Measurements from ENCODE around the gene AFAP1L2. TPM values are rescaled to one million over a fixed set of nuclear protein-coding genes. Genes with fewer than 3 reads are reported as not detected.

The AFAP1L2 gene, protein sequence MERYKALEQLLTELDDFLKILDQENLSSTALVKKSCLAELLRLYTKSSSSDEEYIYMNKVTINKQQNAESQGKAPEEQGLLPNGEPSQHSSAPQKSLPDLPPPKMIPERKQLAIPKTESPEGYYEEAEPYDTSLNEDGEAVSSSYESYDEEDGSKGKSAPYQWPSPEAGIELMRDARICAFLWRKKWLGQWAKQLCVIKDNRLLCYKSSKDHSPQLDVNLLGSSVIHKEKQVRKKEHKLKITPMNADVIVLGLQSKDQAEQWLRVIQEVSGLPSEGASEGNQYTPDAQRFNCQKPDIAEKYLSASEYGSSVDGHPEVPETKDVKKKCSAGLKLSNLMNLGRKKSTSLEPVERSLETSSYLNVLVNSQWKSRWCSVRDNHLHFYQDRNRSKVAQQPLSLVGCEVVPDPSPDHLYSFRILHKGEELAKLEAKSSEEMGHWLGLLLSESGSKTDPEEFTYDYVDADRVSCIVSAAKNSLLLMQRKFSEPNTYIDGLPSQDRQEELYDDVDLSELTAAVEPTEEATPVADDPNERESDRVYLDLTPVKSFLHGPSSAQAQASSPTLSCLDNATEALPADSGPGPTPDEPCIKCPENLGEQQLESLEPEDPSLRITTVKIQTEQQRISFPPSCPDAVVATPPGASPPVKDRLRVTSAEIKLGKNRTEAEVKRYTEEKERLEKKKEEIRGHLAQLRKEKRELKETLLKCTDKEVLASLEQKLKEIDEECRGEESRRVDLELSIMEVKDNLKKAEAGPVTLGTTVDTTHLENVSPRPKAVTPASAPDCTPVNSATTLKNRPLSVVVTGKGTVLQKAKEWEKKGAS
- 6.3 TPM for total RNA-seq

DNA sequence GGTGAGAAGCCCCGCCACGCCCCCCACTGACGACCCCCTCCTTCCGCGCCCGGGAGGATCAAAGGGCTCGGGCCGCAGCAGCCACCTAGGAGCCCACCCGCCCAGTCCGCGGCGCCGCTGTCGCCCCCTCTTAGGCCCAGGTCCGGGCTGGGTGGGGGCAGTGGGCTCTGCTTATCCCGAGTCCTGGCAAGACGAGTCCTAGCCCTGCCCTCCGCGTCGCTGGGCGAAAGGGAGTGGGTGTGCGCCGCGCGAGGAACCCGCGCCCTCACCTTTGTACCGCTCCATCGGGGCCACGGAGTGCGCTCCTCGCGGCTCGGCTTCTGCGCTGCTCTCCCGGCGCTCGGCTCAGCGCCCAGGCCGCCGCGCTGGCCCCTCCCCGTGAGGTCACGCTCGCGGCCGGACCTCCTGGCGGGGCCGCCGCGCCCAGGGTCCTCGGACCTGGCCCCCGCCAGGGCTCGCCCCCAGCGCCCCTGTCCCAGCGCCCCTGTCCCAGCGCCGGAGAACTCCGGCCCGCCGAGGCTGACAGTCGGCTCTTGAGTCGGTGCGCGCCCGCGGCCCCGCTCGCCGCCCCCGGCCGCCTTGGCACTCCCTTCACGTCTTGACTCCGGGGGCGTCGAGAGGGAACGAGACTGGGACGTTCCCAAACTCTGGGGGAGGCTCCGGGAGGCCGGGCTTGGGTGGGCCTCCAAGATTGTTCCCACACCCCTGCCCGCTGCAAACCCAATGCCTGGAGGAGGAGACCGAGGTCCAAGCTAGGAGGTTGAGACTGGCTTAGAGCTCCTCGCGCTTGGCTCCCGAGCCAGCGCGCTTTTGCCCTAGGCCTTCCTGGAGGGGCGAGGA is at the start of gene AFAP1L2:
Gene AFAP1L2, minus strand, starts transcription at position 332 of the 840 bp plus-strand sequence. Its CDS starts 47 bp downstream, at position 285.
- no peak for DNase-seq (ENCODE audit: low spot score)

DNA sequence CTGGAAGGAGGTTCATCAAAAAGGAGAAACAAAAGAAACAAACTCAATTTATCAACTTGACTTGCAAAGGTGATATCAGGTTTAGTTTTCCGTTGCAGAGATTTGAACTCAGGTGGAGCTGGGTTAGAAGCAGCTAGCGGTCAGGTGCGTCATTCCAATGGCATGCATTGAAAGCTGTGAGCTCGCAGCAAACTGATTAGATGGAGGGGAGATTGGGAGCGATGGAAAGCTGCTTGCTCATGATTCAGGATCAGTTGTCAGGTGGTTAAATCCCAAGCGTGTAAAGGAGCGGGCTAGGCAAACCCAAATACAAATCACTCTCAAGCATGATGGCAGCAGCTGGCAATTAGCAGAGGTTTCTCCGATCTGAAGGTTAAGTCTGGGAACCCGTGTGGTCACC is 49.3 kb upstream of the AFAP1L2 start:
- no peak for DNase-seq (ENCODE audit: low spot score)

DNA sequence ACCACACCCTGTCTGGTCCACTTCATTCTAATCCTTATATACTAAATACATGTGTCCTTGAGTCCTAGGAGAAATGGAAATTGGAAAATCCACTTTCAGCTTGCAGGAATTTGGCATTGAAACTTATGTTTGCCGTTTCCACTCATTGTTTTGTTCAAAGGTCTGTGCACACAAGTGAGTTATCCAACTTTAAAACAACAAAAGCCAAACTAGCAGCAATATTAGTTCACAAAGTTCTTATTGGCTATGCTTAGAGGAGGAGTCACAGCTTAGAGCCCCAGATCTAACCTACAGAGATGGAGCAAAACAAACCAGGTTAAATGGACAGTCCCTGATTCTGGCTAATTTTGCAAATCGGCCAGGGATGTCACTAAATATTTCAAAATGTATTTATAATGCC is 44.6 kb upstream of the AFAP1L2 start:
- DNase-seq (ENCODE audit: low spot score), result no peak

DNA sequence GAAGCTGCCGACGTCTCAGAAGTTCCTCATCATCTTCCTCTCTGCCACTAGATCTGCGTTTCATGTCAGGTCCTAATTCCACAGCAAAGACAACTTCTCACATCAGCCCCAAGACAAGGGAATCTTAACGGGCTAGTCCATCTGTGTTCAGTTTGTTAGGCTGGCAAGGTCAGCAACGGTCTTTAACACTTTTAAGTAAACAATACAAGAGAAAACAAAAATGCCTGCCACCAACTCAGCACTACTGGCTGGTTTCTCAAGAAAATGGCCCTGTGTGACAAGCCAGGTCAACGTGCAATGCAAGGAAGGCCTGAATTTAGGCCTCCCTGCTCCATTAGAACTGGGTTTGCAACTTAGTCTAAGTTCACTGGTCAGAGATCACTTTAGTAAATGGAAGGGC is 41.0 kb upstream of the AFAP1L2 start:
- DNase-seq (ENCODE audit: low spot score), result no peak

DNA sequence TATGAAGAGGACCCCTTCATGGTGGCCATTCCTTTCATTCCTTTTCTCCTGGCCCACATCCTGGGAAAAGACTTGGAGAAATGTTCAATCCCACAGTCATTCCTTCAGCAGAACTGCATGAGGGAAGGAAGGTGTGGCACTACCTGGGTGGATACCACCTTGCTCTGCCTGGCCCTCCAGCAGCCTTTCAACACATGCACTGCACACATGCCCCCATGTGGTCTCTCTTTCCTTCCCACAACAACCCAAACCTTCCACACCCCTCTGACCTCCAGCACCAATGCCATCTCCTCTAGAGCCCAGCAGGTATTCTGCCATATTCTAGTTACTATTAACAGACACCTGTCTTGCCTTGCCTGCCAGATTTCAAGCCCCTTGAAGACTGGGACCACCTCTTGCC is 40.5 kb upstream of the AFAP1L2 start:
- DNase-seq (ENCODE audit: low spot score), result no peak

DNA sequence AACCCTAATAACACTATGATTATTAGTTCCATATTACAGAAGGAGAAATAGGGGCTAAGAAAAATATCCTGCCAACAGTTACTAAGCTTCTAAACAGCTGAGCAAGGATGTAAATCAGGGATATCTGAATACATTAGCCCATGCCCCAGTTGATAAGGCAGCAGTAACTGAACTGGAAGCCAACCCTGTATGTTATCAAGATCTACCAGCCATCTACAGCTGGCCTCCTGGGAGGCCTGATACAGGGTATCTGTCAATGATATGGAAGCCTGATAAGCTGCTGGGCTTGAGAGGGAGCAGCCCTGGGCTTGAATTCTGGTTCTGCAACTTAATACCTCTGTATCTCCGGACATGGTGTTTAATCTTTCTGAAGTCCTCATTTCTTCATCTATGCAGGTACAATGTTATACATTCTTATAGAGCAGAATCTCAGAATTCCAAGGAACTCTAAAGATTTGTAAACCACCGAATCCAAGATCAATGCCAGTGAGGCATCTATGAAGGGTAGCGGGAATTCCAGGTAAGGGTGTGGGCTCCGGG is 37.9 kb upstream of the AFAP1L2 start:
- no peak for DNase-seq (ENCODE audit: low spot score)

DNA sequence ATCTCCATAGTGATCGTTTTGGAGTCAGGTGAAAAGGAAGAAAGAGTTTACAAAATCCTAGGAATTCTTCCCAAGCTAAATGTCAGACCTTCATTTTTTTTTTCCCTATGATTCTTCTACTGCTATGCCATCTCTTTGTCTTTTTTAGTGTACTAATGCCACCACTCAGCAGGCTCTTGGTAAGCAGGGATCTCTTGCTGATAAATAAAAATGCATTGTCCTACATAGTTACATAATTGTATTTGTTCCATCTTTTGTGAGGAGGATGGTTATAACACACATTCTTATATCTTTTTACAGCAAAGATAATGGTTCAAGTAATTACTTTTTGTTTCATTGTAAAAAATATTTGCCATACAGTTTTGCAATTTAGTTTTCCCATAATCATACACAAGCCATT is 36.8 kb upstream of the AFAP1L2 start:
- no peak for DNase-seq (ENCODE audit: low spot score)

DNA sequence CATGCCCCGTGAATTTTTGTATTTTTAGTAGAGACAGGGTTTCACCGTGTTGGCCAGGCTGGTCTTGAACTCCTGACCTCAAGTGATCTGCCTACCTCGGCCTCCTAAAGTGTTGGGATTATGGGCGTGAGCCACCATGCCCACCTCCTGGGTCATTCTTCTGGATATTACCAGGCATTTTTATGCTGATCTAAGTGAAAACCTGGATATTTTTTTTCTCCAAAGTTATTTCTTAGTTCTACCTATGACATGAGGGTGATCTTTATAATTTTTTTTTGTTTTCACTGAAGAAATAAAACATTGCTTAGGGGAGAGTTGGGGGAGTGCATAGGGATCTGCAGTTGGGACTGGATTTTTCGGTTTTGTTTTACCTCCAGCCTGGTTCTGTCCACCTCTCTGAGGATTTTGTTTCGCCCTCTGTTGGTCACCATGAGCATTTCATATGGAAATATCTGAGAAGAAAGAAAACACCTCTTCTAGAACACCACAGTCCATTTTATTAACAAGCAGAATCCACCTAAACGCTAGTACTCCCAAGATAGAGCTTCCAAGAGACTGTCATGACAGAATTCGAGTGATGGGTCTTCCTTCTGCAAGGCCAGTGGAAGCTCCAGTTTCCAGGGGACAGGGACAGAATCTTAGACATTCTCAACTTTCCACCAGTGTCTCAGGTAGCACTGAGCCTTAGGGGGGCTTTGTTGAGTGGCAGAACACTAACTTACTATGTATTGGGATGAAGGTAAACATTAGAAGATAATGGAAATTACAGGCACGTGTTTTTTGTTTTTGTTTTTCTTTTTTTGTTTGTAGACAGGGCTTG is 33.4 kb upstream of the AFAP1L2 start:
- no peak for DNase-seq (ENCODE audit: low spot score)

DNA sequence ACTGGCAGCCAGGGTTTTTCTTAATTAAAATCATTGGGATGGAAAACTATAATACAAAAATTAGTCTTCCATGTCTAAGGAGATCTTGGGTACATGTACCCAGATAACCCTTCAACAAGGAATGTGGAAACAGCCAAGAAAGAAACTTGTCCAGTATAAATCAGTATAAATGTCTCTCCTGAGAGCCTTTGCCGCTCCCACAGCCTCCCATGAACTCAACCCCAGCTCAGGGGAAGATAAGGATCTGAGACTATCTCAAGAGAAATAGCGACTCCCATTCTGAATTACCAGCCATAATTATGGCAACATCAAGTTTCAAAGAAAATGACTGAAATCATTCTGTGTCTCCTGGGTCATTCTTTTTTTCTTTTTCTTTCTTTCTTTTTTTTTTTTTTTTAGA is 32.6 kb upstream of the AFAP1L2 start:
- no peak for DNase-seq (ENCODE audit: low spot score)

DNA sequence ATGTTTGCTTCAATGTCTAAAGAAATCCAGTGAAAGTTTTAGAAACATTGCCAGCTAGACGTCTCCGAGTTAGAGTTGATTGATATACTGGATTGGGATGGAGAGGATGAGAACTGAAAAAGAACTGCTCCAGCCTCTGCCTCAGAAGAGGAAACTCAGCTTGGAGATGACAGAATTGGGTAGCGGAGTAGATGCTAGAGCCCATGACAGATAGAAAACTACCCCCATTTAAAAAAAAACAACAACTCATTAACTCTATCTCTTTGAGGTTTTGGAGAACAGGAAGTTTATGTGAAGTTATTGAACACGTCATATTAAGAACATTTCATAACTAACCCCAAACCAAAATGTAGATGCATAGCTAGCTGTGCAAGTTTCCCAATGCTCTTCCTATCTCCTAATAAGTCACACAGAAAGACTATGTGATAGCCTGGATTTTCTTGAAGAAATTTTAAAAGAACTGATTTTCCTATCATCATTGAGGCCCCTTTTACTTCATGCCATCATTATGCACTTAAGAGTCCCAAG is 28.3 kb upstream of the AFAP1L2 start:
- DNase-seq (ENCODE audit: low spot score), result no peak

DNA sequence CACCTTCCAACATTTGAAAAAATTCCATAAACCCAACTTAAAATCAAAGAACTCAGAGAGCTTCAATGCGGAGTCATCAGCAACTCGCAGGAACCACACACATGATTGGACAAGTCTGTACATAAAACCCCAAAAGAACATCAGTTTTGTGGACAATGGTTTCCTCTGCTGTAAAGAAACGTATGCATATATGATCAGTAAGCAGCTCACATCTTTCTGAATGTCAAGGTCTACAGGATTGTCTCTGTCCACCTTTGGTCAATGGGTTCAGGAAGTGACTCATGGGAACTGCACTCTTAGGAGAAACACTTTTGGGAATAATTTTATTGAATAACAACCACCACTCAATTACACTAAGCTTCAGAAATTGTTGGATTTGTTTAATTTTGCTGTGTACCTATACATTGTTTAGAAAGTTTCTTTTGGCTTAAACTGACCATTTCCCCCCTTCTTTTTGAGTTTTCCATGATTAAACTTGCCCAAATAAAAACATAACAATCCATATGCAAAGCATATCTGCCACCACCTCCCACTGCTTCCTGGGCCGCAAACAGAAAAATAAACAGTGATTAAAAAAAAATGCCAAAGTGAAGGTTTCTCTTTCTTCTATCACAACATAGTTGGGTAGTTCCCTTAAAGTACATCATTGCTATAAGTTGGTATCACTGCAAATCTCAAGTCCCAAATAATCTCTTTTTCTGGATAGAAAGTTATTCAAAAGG is 27.3 kb upstream of the AFAP1L2 start:
- DNase-seq (ENCODE audit: low spot score), result no peak

DNA sequence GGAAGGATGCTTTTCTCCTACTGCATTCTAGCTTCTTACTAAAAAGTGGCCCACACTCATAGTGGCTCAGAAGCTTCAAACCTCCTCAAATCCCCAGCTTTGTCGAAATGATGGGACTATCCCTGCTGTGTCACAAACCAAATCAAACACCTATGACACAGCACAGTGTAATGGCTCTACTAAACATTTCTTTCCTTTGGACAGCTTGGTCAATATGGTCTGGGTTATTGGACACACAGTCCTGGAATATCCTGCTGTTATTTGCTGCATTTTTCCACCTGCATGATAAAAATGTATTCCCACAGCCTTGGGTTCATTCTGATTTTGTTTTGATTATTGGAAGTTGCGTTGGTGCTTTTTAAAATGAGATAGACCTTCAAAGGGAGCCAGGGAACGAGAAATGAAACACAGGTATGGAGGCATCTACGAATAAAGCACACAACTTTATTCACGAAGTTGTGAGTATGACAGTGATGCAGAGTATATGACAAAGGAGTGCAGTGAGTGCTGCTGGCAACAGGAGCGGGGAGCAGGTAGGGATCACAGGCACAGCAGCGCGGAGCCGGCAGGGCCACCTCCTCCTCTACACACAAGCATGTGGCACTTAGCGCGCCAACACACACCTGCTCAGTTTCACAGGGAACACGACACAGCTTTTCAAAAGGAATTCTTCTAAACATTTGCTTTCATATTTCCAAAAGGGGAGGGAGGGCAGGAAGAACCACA is 26.5 kb upstream of the AFAP1L2 start:
- no peak for DNase-seq (ENCODE audit: low spot score)

DNA sequence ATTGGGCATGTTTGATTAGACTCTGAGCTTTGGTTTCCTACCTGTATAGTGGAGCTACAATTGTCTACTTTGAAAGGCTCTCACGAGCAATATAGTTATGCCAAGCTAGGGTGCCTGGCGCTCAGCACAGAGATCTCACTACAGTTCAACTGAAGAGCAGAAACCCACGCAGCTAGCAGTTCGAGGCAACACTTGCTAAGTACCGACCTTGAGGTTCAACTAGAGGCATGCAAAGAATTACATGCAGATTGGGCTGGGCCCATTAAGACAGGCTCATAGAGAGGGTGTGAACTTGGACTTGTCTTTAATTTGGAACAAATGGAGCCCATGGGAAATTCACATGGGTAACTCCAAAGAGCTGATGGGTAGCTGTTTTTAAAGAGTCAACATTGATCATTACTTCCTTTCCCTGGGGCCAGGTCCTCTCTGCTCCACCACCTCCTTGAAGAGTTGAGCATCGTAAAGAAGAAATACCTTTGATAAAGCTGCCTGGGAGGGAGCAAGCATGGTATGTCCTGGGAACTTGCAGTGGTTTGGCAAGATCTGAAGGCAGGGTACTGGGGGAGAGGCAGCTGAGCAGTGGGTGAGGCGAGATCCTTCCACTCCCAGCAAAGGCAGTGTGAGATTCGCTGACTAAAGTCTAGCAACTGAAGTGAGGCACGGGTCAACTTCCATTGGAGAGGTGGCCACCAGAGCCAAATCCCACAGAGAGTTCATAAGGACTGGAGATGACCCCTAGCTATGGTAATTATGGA is 25.5 kb upstream of the AFAP1L2 start:
- no peak for DNase-seq (ENCODE audit: low spot score)

DNA sequence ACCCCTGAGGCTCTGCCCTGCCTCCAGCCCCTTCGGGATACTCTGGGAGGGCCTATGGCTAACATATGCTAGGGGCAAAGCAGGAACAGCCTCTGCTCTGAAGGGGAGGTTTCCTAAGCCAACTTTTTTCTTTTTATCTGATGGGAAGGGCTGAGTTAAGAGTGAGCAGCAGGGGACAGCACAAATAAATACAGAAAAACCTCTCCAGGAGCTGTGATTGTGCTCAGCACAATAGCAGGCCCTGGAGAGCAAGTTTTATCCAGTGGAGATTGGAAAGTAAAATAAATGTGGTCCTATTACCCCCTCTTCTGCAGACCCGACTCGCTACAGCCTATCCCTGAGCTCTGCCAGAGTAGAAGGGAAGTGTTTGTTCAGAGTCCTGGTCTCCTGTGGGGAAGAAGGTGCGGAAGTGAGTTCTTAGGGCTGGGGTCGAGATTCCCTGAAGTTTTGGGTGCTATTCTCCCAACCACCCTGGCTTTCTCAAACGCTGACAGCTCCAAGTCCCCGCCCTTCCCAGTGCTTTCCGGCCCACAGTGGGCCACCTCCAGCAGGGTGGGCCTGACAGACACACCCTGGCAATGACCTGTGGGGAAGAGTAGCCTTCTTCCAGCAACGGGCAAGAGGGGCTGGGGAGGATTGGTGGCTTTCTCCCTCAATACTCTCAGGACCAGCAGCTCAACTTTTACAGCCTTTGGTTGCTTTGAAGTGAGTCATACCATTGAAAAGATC is 23.0 kb upstream of the AFAP1L2 start:
- DNase-seq (ENCODE audit: low spot score), result no peak

DNA sequence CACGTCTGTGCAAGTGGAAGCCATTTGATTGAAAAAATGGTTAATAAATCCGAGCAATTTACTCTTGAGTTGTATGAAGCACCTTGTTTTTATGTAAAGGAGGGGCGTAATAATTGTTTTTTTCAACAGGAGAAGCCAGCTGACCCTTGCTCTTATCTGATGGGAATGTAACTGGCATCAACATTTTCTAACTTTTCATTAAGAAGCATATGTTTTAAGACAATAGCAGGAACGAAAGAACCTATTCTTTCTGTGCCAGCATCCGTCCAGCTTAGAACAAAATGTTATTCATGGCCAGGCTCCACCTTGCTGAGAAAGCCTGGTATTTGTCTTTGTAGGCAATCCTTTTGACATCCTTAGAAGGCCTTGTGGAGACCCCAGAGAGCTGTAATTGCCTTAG is 22.2 kb upstream of the AFAP1L2 start:
- no peak for DNase-seq (ENCODE audit: low spot score)

DNA sequence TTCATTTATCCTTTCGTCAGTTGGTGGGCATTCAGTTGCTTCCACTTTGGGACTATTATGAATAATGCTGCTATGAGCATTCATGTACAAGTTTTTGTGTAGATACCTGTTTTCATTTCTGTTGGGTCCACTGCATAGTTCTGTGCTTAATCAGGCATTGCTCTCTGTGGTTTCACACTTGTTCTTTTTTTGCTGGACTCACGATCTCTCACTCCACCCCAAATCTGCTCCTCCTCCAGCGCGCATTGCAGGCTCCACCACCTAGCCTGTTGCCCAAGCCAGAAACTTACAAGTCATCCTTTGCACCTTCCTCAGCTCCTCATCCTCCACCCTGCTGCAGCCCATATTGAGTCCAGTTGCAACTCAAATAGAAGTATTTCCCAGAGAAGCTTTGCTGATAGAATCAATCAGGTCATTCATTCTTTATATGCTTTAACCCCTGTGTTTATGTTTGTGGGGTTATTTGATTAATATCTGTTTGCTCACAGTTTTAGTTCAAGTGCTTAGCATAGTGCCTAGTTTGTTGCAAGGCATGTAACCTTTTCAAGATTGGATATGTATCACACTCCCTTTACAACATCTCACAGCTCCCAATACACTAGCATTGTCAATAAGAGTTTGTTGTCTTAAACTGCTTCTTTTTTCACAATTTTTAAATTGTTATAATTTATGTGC is 16.6 kb upstream of the AFAP1L2 start:
- DNase-seq (ENCODE audit: low spot score), result no peak

DNA sequence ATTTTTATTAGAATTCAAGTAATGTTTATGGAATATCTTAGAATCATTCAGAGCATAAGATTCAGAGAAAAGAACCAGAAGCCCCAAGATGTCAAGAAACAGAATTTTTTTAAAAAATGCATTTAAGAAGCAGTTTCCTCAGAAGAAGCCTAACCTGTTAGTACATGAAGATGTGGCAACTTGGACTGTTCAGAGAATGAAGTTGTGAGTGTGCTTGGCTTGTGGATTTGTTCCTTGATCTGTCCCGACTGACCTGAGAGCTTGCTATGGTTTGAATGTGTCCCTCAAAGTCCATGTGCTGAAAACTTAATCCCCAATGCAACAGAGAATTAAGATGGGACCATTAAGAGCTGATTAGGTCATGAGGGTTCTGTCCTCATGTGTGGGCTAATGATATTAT is 13.8 kb upstream of the AFAP1L2 start:
- DNase-seq (ENCODE audit: low spot score), result no peak
